Upper lobe of left lung (tissue), 6 donors: Measurements from ENCODE around the gene SAMD7. TPM values are rescaled to one million over a fixed set of nuclear protein-coding genes. Genes with fewer than 3 reads are reported as not detected.

Experiments used
- ATAC-seq, 2 donors: fragments of 200-7000 bp; cut with Tn5 transposase; one replicate each; pipeline ENCODE4 v1.9.1; 2022; ENCODE audit warnings: mild to moderate bottlenecking in 2 of 2, moderate library complexity in 2 of 2; ENCODE audit not compliant: low FRiP score in 2 of 2
- DNase-seq, 2 donors: peaks; one replicate each; pipeline ENCODE4 v3.0.0-alpha.2; 2019 to 2020
- H3K27ac ChIP-seq, 4 donors: fragments of 200-600 bp; sonication (generic); one replicate each; pipeline ENCODE4 v1.5.1; 2016 to 2019
- H3K27me3 ChIP-seq, 4 donors: fragments of 200-600 bp; sonication (generic); one replicate each; pipeline ENCODE4 v1.5.1; 2017 to 2019
- H3K36me3 ChIP-seq, 4 donors: fragments of 200-600 bp; sonication (generic); one replicate each; pipeline ENCODE4 v1.5.1; 2016 to 2019
- H3K4me1 ChIP-seq, 4 donors: fragments of 200-600 bp; sonication (generic); one replicate each; pipeline ENCODE4 v1.5.1; 2018 to 2019
- H3K4me3 ChIP-seq, 4 donors: fragments of 200-600 bp; sonication (generic); one replicate each; pipeline ENCODE4 v1.5.1; 2017 to 2019; ENCODE audit warnings: mild to moderate bottlenecking in 2 of 4, moderate library complexity in 1 of 4
- H3K9me3 ChIP-seq, 4 donors: fragments of 200-600 bp; sonication (generic); one replicate each; pipeline ENCODE4 v1.5.1; 2018 to 2019
- EP300 ChIP-seq, 4 donors: sonication (generic); formaldehyde crosslinking; IDR thresholded peaks; one replicate each; pipeline ENCODE4 v1.5.1; 2017; ENCODE audit warnings: antibody characterized with exemption in 4 of 4, control low read depth in 2 of 4
- POLR2A ChIP-seq, 4 donors: fragments of 450-650 bp; IDR thresholded peaks; one replicate each; pipeline ENCODE4 v1.5.1; 2016 to 2017; ENCODE audit warnings: antibody characterized with exemption in 4 of 4, mild to moderate bottlenecking in 2 of 4
- POLR2AphosphoS5 ChIP-seq, 2 donors: sonication (generic); formaldehyde crosslinking; IDR thresholded peaks; one replicate each; pipeline ENCODE4 v1.5.1; 2017; ENCODE audit warnings: antibody characterized with exemption in 2 of 2
- WGBS, 2 donors: methylation state at CpG; one replicate each; pipeline ENCODE4 v1.1.5; 2017 to 2018; 5-methylcytosine and 5-hydroxymethylcytosine counted together
- total RNA-seq, 6 donors: library from RNA; depleted of rRNA in 4 of 6; stranded (reverse); fragments of >200 nt in 4 of 6; gene quantifications; one replicate each; pipeline versions ENCODE4 v1.1.0 to v1.2.1, GENCODE V29; 2016 to 2021
- TF ChIP-seq, protein P1 (sequence below), 6 experiments: fragments of 450-650 bp in 4 of 6; fragments of 200-600 bp in 2 of 6; sonication (generic) in 2 of 6; IDR thresholded peaks; one replicate each; pipeline ENCODE4 v1.5.1; 2016 to 2019; ENCODE audit warnings: antibody characterized with exemption in 6 of 6
- donor health status: DM: no; HTN: no; CAD: no; lungs with moderate emphysema.
- donor health status: DM: no; HTN: yes; CAD: no; lungs with severe emphysema.

The SAMD7 gene
- total RNA-seq, 6 donors from 2014 or later = not detected

- ATAC-seq (peak; percentile 97 to 99), DNase-seq (peak; percentile 93 to 99)
- peak; percentile 89 to 94 for TF ChIP-seq POLR2AphosphoS5 (IDR thresholded peaks at IDR 0.05)
- TF ChIP-seq EP300 (IDR thresholded peaks at IDR 0.05) = peak in 1 of 4 donors; percentile 35
- TF ChIP-seq POLR2A (IDR thresholded peaks at IDR 0.05) = peak in 3 of 4 donors; percentile 63 to 92 (median 68)
- TF ChIP-seq, protein P1, sequence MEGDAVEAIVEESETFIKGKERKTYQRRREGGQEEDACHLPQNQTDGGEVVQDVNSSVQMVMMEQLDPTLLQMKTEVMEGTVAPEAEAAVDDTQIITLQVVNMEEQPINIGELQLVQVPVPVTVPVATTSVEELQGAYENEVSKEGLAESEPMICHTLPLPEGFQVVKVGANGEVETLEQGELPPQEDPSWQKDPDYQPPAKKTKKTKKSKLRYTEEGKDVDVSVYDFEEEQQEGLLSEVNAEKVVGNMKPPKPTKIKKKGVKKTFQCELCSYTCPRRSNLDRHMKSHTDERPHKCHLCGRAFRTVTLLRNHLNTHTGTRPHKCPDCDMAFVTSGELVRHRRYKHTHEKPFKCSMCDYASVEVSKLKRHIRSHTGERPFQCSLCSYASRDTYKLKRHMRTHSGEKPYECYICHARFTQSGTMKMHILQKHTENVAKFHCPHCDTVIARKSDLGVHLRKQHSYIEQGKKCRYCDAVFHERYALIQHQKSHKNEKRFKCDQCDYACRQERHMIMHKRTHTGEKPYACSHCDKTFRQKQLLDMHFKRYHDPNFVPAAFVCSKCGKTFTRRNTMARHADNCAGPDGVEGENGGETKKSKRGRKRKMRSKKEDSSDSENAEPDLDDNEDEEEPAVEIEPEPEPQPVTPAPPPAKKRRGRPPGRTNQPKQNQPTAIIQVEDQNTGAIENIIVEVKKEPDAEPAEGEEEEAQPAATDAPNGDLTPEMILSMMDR (IDR thresholded peaks at IDR 0.05) = peak; percentile 23 to 73 (median 66)
- Histone ChIP-seq H3K27me3 (no peaks in the 10 kb centered on the region), H3K4me3 (peak within 1 kb of the TSS; percentile 77 to 88 (median 84)), H3K36me3 (no peaks in the 10 kb centered on the region), H3K27ac (peak within 1 kb of the TSS; percentile 97 to 99 (median 98)), H3K9me3 (no peaks in the 10 kb centered on the region), H3K4me1 (peaks cover 28 to 36% (median 30%) of the 10 kb centered on the region in 4 donors)
- WGBS, 2 donors = 1% methylated on average over 17 to 33 of the region's 37 CpGs
Measured at GRCh38 chr3:169966428-169966950, 55.1 kb downstream of the SAMD7 start, which contains the start of gene SEC62. SEC62 (plus strand) TSS chr3:169966807; CDS start chr3:169966823, 16 bp downstream.

- TF ChIP-seq POLR2AphosphoS5 (IDR thresholded peaks at IDR 0.05) = peak in 1 of 2 donors; percentile 15
- TF ChIP-seq EP300 (IDR thresholded peaks at IDR 0.05) = no peak
- DNase-seq (peak in 1 of 2 donors; percentile 59), ATAC-seq (peak; percentile 89 to 92)
- Histone ChIP-seq H3K4me1 (peaks cover 28 to 37% (median 32%) of the 10 kb centered on the region in 4 donors), H3K27ac (peak overlapping the region; percentile 97 to 99 (median 98)), H3K36me3 (no peaks in the 10 kb centered on the region), H3K4me3 (peak overlapping the region; percentile 77 to 88 (median 84)), H3K27me3 (no peaks in the 10 kb centered on the region), H3K9me3 (no peaks in the 10 kb centered on the region)
- WGBS, 2 donors = 4 to 8% methylated on average over 19 to 40 of the region's 44 CpGs
Measured at GRCh38 chr3:169966951-169967915, 55.9 kb downstream of the SAMD7 start.

GRCh38 chr3:169968224-169968885 lies 57.0 kb downstream of the SAMD7 start:
- ATAC-seq (no peak), DNase-seq (no peak)
- no peaks in the 10 kb centered on the region for H3K9me3 ChIP-seq
- 45 to 50% methylated on average over 2 of the region's 2 CpGs for WGBS, 2 donors
- no peaks in the 10 kb centered on the region for H3K27me3 ChIP-seq
- peak overlapping the region in 2 of 4 donors; percentile 97 to 98 for H3K27ac ChIP-seq
- TF ChIP-seq POLR2AphosphoS5 (IDR thresholded peaks at IDR 0.05) = no peak
- TF ChIP-seq POLR2A (IDR thresholded peaks at IDR 0.05) = no peak
- no peak for TF ChIP-seq EP300 (IDR thresholded peaks at IDR 0.05)
- TF ChIP-seq, protein P1 (IDR thresholded peaks at IDR 0.05) = no peak
- H3K4me3 ChIP-seq = peak overlapping the region in 2 of 4 donors; percentile 77 to 82
- peaks cover 28 to 42% (median 32%) of the 10 kb centered on the region in 4 donors for H3K4me1 ChIP-seq
- no peaks in the 10 kb centered on the region for H3K36me3 ChIP-seq

- no peak for DNase-seq
- H3K4me3 ChIP-seq = no peak overlapping the region
- no peak overlapping the region for H3K27ac ChIP-seq
- no peak for TF ChIP-seq EP300 (IDR thresholded peaks at IDR 0.05)
- TF ChIP-seq, protein P1 (IDR thresholded peaks at IDR 0.05) = no peak
- no peak for TF ChIP-seq POLR2AphosphoS5 (IDR thresholded peaks at IDR 0.05)
- no peak for TF ChIP-seq POLR2A (IDR thresholded peaks at IDR 0.05)
- peaks cover 28 to 42% (median 32%) of the 10 kb centered on the region in 4 donors for H3K4me1 ChIP-seq
- ATAC-seq = no peak
- 61 to 63% methylated on average over 5 of the region's 5 CpGs for WGBS, 2 donors
- H3K27me3 ChIP-seq = no peaks in the 10 kb centered on the region
- no peaks in the 10 kb centered on the region for H3K36me3 ChIP-seq
- H3K9me3 ChIP-seq = no peaks in the 10 kb centered on the region
Measured at GRCh38 chr3:169969174-169970095, 58.1 kb downstream of the SAMD7 start.
